Upper lobe of left lung (tissue), 4 donors: ENCODE measurements around the gene RBFA.

ENCODE experiments used
- CTCF ChIP-seq, 6 experiments: fragments of 450-650 bp in 4 of 6; fragments of 200-600 bp in 2 of 6; sonication (generic) in 2 of 6; IDR thresholded peaks; one replicate each; pipeline ENCODE4 v1.5.1; 2016 to 2019; ENCODE audit warnings: antibody characterized with exemption in 6 of 6
- POLR2A ChIP-seq, 4 donors: fragments of 450-650 bp; IDR thresholded peaks; one replicate each; pipeline ENCODE4 v1.5.1; 2016 to 2017; ENCODE audit warnings: antibody characterized with exemption in 4 of 4, mild to moderate bottlenecking in 2 of 4
- POLR2AphosphoS5 ChIP-seq, 2 donors: sonication (generic); formaldehyde crosslinking; IDR thresholded peaks; one replicate each; pipeline ENCODE4 v1.5.1; 2017; ENCODE audit warnings: antibody characterized with exemption in 2 of 2

GRCh38 chr18:80042785-80043184 is 8.6 kb downstream of the RBFA start:
- TF ChIP-seq CTCF (IDR thresholded peaks at IDR 0.05) (no peak), POLR2A (IDR thresholded peaks at IDR 0.05) (no peak), POLR2AphosphoS5 (IDR thresholded peaks at IDR 0.05) (no peak)
